GM19397 (cell line): ENCODE data around the gene ZNF548.
"Not testable (repeated sequence)": the region's sequence is repeated elsewhere in the genome, so short reads cannot be mapped to it uniquely, and the experiment has no call there.

Experiments
- ATAC-seq: cut with Tn5 transposase; IDR thresholded peaks from one replicate; pipeline ENCODE4 v1.9.1; 2021; ENCODE audit warnings: mild to moderate bottlenecking, moderate library complexity; ENCODE audit not compliant: unreplicated experiment

Gene ZNF548

DNA sequence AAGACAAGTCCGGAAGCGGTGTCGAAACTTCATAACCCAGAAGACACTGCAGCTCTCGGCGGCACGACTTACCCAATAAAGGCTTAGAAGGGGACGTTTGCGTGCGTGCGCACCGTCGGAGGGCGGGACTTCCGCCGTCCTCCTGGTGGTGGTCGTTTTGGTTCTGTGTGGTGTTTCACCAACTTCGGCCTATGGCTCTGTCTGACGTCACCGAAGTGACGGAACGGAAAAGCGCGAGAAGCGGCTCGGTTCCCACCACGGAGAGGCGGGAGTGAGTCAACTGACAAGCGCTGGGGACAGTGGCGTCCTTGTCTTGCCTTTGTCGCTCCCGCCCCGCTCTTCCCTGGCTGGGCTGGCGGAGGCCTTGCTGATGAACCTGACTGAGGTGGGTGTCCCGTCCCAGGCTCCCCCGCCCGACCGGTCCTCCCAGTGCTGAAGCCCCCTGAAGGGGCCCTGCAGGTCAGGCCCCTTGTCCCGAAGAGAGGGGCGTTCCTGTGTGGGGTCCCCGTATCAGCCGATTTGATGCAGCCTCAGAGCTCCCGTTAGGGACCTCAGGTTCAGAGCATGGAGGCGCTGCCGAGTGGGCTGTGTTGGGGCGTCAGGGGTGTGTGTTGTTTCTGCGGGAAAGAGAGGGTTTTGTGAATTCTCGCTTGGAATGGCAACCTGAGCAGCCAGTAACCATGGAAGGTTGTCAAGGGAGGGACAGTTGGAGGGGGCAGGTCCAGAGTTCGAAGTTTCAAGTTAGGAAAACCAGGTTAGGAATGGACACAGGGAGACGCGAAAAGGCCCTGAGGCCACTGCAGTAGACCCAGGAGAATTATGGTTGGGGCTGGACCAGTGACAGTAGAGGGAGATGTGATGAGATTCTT, at the start of gene ZNF548:
Gene ZNF548 (plus strand): TSS at position 125 of the 869 bp plus-strand sequence. CDS start 246 bp downstream, at position 371.
- peak; percentile 99 for ATAC-seq

- ATAC-seq = no peak
These were observed 47.1 kb upstream of the ZNF548 start for GRCh38 chr19:57342582-57342981.

- ATAC-seq = no peak
These were observed 41.5 kb upstream of the ZNF548 start for GRCh38 chr19:57348136-57348535.

- peak; percentile 98 for ATAC-seq
These were observed 38.5 kb upstream of the ZNF548 start, which contains the start of gene ZNF304 for GRCh38 chr19:57350877-57351805. ZNF304 (plus strand) TSS chr19:57351271; CDS start chr19:57351665, 394 bp downstream.

- ATAC-seq = no peak
These were observed 37.8 kb upstream of the ZNF548 start for GRCh38 chr19:57351867-57352266.

DNA sequence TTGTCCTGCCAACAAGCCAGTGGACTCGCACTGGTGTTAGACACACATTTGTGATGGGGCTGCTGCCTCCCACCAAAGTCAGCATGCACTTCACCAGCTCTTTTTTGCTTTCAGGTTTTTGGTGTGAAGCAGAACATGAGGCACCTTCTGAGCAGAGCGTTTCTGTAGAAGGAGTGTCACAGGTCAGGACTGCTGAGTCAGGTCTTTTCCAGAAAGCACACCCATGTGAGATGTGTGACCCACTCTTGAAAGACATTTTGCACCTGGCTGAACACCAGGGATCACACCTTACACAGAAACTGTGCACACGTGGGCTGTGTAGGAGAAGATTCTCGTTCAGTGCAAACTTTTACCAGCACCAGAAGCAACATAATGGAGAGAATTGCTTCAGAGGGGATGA, 33.7 kb upstream of the ZNF548 start:
- no peak for ATAC-seq

- ATAC-seq = no peak
These were observed 32.2 kb upstream of the ZNF548 start for GRCh38 chr19:57357406-57357805.

- no peak for ATAC-seq
These were observed 30.4 kb upstream of the ZNF548 start for GRCh38 chr19:57359300-57359699.

DNA sequence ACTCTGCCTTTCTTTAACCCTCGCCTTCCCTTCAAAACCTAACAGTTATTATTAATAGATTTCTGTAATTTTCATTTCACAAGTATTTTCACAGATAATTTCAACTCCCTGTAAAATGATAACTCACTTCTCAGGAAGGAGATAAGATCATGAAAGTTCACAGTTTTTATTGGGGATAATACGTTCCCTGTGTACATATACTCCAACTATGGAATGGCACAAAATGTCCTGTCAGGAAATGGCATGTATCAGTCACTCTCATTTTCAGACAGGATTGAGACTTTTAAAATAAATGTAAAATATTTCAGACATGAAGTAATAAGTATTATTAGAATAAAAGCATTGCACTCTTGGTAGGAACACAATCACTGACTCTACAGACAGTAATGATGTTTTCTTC, 27.2 kb upstream of the ZNF548 start:
- no peak for ATAC-seq

- ATAC-seq = peak; percentile 97
These were observed 26.5 kb upstream of the ZNF548 start, which contains the start of the genes TRAPPC2B and ZNF547 for GRCh38 chr19:57362997-57363687. TRAPPC2B (plus strand) TSS chr19:57363551; CDS start chr19:57364834, 1,283 bp downstream. ZNF547 (plus strand) TSS chr19:57363551; CDS start chr19:57368556, 5,005 bp downstream.

DNA sequence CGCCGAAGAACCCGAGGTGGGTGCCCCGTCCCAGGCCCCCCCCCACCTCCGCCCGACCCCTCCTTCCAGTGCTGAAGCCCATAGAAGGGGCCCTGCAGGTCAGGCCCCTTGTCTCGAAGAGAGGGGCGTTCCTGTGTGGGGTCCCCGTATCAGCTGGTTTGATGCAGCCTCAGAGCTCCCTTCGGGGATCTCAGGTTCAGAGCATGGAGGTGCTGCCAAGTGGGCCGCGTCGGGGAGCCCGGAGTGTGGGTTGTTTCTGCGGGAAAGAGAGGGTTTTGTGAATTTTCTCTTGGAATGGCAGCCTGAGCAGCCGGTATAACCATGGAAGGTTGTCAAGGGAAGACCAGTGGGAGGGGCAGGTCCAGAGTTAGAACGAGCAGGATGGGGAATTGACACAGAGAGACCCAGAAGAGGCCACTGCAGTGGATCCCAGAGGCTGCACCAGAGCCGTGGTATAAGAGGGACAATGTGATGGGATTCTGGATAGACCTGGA, 25.9 kb upstream of the ZNF548 start:
- no peak for ATAC-seq

DNA sequence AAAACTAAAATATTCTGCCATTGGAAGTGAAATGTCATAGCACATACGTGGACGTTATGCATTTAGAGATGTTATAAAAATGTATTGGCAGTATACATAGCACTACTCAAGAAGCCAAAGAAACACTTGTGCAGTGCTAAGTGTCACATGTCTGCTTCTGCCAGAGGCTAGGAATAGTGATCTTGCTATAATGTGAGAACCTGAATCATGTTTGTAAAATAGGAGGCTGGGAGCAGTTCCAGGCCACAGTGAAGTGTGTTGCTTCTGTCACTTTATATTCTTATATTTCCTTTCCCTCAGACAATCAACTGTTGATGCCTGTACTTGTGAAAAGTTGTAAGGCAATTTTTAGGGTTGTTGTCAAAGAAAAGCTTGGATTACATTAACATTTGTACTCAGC, 22.9 kb upstream of the ZNF548 start:
- ATAC-seq = no peak

- ATAC-seq = no peak
These were observed 15.5 kb upstream of the ZNF548 start for GRCh38 chr19:57374179-57374578.

DNA sequence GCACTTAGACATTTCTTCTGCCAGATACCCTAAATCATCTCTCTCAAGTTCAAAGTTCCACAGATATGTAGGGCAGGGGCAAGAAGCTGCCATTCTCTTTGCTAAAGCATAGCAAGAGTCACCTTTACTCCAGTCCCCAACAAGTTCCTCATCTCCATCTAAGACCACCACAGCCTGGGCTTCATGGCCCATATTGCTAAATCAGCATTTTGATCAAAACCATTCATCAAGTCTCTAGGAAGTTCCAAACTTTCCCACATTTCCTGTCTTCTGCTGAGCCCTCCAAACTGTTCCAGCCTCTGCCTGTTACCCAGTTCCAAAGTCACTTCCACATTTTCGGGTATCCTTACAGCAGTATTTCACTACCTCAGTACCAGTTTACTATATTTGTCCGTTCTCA, 15.0 kb upstream of the ZNF548 start:
- ATAC-seq = not testable (repeated sequence)

DNA sequence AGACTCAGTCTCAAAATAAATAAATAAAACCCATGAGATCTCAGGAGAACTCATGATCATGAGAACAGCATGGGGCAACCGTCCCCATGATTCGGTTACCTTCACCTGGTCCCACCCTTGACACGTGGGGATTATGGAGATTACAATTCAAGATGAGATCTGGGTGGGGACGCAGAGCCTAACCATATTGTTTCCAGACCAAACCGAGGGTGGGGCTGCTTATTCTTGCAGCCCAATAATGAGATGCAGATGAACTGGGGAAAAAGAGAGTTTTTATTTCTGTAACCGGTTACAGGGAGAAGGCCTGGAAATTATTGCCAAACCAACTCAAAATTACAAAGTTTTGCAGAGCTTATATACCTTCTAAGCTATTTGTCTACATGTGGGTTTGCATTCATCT, 13.5 kb upstream of the ZNF548 start:
- no peak for ATAC-seq

GRCh38 chr19:57377498-57378146, 12.0 kb upstream of the ZNF548 start:
- no peak for ATAC-seq

GRCh38 chr19:57380923-57381322, 8.7 kb upstream of the ZNF548 start:
- no peak for ATAC-seq

- no peak for ATAC-seq
These were observed 6.7 kb upstream of the ZNF548 start for GRCh38 chr19:57382806-57383488.

GRCh38 chr19:57389194-57389729, 392 bp upstream of the ZNF548 start:
- no peak for ATAC-seq
